ENCODE measurements around the gene C5orf46.

C5orf46 gene

GRCh38 chr5:147927901-147928300 is 21.6 kb upstream of the C5orf46 start:
- TF ChIP-seq, protein P1, sequence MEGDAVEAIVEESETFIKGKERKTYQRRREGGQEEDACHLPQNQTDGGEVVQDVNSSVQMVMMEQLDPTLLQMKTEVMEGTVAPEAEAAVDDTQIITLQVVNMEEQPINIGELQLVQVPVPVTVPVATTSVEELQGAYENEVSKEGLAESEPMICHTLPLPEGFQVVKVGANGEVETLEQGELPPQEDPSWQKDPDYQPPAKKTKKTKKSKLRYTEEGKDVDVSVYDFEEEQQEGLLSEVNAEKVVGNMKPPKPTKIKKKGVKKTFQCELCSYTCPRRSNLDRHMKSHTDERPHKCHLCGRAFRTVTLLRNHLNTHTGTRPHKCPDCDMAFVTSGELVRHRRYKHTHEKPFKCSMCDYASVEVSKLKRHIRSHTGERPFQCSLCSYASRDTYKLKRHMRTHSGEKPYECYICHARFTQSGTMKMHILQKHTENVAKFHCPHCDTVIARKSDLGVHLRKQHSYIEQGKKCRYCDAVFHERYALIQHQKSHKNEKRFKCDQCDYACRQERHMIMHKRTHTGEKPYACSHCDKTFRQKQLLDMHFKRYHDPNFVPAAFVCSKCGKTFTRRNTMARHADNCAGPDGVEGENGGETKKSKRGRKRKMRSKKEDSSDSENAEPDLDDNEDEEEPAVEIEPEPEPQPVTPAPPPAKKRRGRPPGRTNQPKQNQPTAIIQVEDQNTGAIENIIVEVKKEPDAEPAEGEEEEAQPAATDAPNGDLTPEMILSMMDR (conservative IDR thresholded peaks at IDR 0.05; ENCODE audit: low read depth, low read length): no peak
- no peak for DNase-seq (ENCODE audit: low read depth)
- H3K4me3 ChIP-seq (ENCODE audit: low read length): no peak overlapping the region

GRCh38 chr5:147925020-147925419 is 18.7 kb upstream of the C5orf46 start:
- TF ChIP-seq, protein P1 (conservative IDR thresholded peaks at IDR 0.05; ENCODE audit: low read depth, low read length): no peak
- DNase-seq (ENCODE audit: low read depth): no peak
- no peak overlapping the region for H3K4me3 ChIP-seq (ENCODE audit: low read length)

DNA sequence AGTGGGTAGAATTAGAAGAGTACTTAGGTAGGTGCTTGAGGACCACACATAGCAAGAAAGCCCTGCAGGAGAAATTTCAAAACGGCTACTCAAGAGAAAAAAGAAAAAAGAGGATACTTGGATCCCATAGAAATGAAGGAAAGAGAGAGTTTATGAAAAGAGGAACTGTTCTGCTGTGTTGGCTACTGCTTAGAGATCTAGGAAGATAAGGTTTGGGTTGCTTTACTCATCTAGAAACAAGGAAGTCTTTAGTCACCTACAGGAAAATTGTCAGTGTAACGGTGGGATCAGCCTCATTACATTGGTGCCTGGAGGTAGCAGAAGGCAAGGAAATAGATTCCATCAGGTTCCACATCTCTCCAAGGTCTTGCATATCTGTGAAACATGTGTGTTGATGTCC is 14.8 kb upstream of the C5orf46 start:
- TF ChIP-seq, protein P1 (conservative IDR thresholded peaks at IDR 0.05; ENCODE audit: low read depth, low read length): no peak
- DNase-seq (ENCODE audit: low read depth): no peak
- H3K4me3 ChIP-seq (ENCODE audit: low read length): no peak overlapping the region

- no peak for DNase-seq (ENCODE audit: low read depth)
- TF ChIP-seq, protein P1 (conservative IDR thresholded peaks at IDR 0.05; ENCODE audit: low read depth, low read length): no peak
- no peak overlapping the region for H3K4me3 ChIP-seq (ENCODE audit: low read length)
Measured at GRCh38 chr5:147920420-147921030, 14.2 kb upstream of the C5orf46 start.

- TF ChIP-seq, protein P1 (conservative IDR thresholded peaks at IDR 0.05; ENCODE audit: low read depth, low read length): no peak
- no peak overlapping the region for H3K4me3 ChIP-seq (ENCODE audit: low read length)
- no peak for DNase-seq (ENCODE audit: low read depth)
Measured at GRCh38 chr5:147918899-147919298, 12.6 kb upstream of the C5orf46 start.

DNA sequence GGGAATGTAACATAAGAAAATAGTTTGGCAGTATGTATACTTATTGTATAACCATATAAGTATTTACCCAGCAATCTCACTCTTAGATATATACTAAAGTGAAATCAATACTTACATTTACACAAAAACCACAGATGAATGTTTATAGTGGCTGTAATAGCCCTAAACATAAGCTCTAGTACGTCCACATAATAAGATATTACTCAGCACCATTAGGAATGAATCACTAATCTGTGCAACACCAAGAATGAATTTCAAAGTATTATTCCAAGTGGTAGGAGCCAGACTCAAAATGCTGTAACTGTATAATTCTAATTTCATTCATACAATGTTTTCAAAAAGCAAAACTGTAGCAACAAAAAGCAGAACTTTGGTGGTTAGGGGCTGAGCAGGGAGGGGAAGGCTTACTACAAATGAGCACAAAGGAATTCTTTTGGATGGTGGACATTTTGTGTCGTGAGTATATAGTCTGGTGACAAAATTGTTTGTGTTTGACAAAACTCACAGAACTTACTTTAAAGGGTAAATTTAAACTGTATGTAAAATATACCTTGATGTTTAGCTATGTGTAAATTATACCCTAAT is 11.9 kb upstream of the C5orf46 start:
- TF ChIP-seq, protein P1 (conservative IDR thresholded peaks at IDR 0.05; ENCODE audit: low read depth, low read length): no peak
- H3K4me3 ChIP-seq (ENCODE audit: low read length): no peak overlapping the region
- peak; percentile 18 for DNase-seq (ENCODE audit: low read depth)

DNA sequence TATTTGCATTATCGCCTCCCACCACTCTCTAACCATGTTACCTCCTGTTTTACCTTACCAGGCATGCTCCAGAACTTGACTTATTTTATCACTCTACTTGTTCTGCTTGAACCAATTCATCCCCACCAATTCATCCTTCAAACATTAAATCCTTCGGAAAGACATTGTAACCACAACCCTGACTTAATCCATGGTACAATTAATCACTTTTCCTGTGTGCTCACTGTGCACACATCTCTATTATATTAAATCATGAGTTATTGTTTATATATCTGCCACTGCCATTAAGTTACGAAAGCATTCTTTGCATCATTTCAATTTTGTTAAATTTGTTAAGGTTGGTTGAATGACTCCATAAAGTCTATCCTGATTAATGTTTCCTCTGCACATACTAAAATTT is 7.4 kb upstream of the C5orf46 start:
- TF ChIP-seq, protein P1 (conservative IDR thresholded peaks at IDR 0.05; ENCODE audit: low read depth, low read length): no peak
- no peak overlapping the region for H3K4me3 ChIP-seq (ENCODE audit: low read length)
- no peak for DNase-seq (ENCODE audit: low read depth)

All from retinal pigment epithelial cell (primary cell).